Hypothalamus (tissue), 51 donors: ENCODE measurements around the gene FAM13B.

Source experiments
- DNase-seq, 51 donors: peaks; one replicate each; lab custom pipeline; 2025; lab: John Stamatoyannopoulos, UW

Gene FAM13B

GRCh38 chr5:137902408-137903133, 130.3 kb downstream of the FAM13B start:
- DNase-seq, result no peak

GRCh38 chr5:137901011-137901817, 131.7 kb downstream of the FAM13B start:
- peak in 2 of 51 donors; percentile 36 to 79 for DNase-seq

- DNase-seq, result no peak
Measured at GRCh38 chr5:137899493-137899892, 133.4 kb downstream of the FAM13B start.

- DNase-seq, result no peak
Measured at GRCh38 chr5:137896560-137896959, 136.3 kb downstream of the FAM13B start.

- DNase-seq, result no peak
Measured at GRCh38 chr5:137894586-137894985, 138.3 kb downstream of the FAM13B start.

- no peak for DNase-seq
Measured at GRCh38 chr5:137891849-137892248, 141.0 kb downstream of the FAM13B start.

GRCh38 chr5:137890845-137891244, 142.0 kb downstream of the FAM13B start:
- no peak for DNase-seq

GRCh38 chr5:137888863-137889759, 143.8 kb downstream of the FAM13B start, which contains the start of gene PKD2L2:
Gene PKD2L2, plus strand, starts transcription at chr5:137889457. Its CDS starts 35 bp downstream, at chr5:137889492.
- DNase-seq, result peak; percentile 23 to 89 (median 71)

GRCh38 chr5:137888466-137888862, 144.4 kb downstream of the FAM13B start:
- DNase-seq, result peak in 1 of 51 donors; percentile 73
